ENCODE results near the gene TEKT2.

The TEKT2 gene

GRCh38 chr1:36083635-36084496, at the start of gene TEKT2:
Gene TEKT2 (plus strand): TSS chr1:36084094. CDS start chr1:36084922, 828 bp downstream.
- DNase-seq (ENCODE audit: low read depth in 1 of 2, low spot score in 1 of 2) = no peak

GRCh38 chr1:36034692-36035091, 49.2 kb upstream of the TEKT2 start:
- DNase-seq (ENCODE audit: low read depth in 1 of 2, low spot score in 1 of 2) = no peak

- no peak for DNase-seq (ENCODE audit: low read depth in 1 of 2, low spot score in 1 of 2)
Observed at GRCh38 chr1:36035154-36035553, 48.7 kb upstream of the TEKT2 start.

GRCh38 chr1:36040238-36040637, 43.7 kb upstream of the TEKT2 start:
- no peak for DNase-seq (ENCODE audit: low read depth in 1 of 2, low spot score in 1 of 2)

GRCh38 chr1:36051821-36052220, 32.1 kb upstream of the TEKT2 start:
- DNase-seq (ENCODE audit: low read depth in 1 of 2, low spot score in 1 of 2) = no peak

- no peak for DNase-seq (ENCODE audit: low read depth in 1 of 2, low spot score in 1 of 2)
Observed at GRCh38 chr1:36053978-36054377, 29.9 kb upstream of the TEKT2 start.

GRCh38 chr1:36055706-36056105, 28.2 kb upstream of the TEKT2 start:
- no peak for DNase-seq (ENCODE audit: low read depth in 1 of 2, low spot score in 1 of 2)

- no peak for DNase-seq (ENCODE audit: low read depth in 1 of 2, low spot score in 1 of 2)
Observed at GRCh38 chr1:36062315-36062714, 21.6 kb upstream of the TEKT2 start.

GRCh38 chr1:36067871-36068270, 16.0 kb upstream of the TEKT2 start:
- no peak for DNase-seq (ENCODE audit: low read depth in 1 of 2, low spot score in 1 of 2)

GRCh38 chr1:36068866-36069265, 15.0 kb upstream of the TEKT2 start:
- no peak for DNase-seq (ENCODE audit: low read depth in 1 of 2, low spot score in 1 of 2)

- no peak for DNase-seq (ENCODE audit: low read depth in 1 of 2, low spot score in 1 of 2)
Observed at GRCh38 chr1:36070349-36070748, 13.5 kb upstream of the TEKT2 start.

- DNase-seq (ENCODE audit: low read depth in 1 of 2, low spot score in 1 of 2) = no peak
Observed at GRCh38 chr1:36076979-36077573, 6.8 kb upstream of the TEKT2 start.

GRCh38 chr1:36080236-36080635, 3.7 kb upstream of the TEKT2 start:
- DNase-seq (ENCODE audit: low read depth in 1 of 2, low spot score in 1 of 2) = no peak

- no peak for DNase-seq (ENCODE audit: low read depth in 1 of 2, low spot score in 1 of 2)
Observed at GRCh38 chr1:36080801-36081200, 3.1 kb upstream of the TEKT2 start.

- no peak for DNase-seq (ENCODE audit: low read depth in 1 of 2, low spot score in 1 of 2)
Observed at GRCh38 chr1:36081926-36082485, 1.9 kb upstream of the TEKT2 start.

GRCh38 chr1:36083219-36083618, 675 bp upstream of the TEKT2 start:
- DNase-seq (ENCODE audit: low read depth in 1 of 2, low spot score in 1 of 2) = no peak

GRCh38 chr1:36084497-36085115, 712 bp downstream of the TEKT2 start:
- no peak for DNase-seq (ENCODE audit: low read depth in 1 of 2, low spot score in 1 of 2)

- no peak for DNase-seq (ENCODE audit: low read depth in 1 of 2, low spot score in 1 of 2)
Observed at GRCh38 chr1:36085126-36085525, 1.2 kb downstream of the TEKT2 start.

- DNase-seq (ENCODE audit: low read depth in 1 of 2, low spot score in 1 of 2) = no peak
Observed at GRCh38 chr1:36085686-36086526, 2.0 kb downstream of the TEKT2 start.

- DNase-seq (ENCODE audit: low read depth in 1 of 2, low spot score in 1 of 2) = no peak
Observed at GRCh38 chr1:36086529-36087232, 2.8 kb downstream of the TEKT2 start.
